AML-193 (cell line): ENCODE data around the gene OR3A3.
"Not testable (repeated sequence)": the region's sequence is repeated elsewhere in the genome, so short reads cannot be mapped to it uniquely, and the experiment has no call there.

ENCODE experiments used
- DNase-seq, 2 experiments: peaks; one replicate each; lab custom pipeline; 2025; lab: John Stamatoyannopoulos, UW

OR3A3 gene

GRCh38 chr17:3411070-3411469 is at the start of gene OR3A3:
Gene OR3A3, plus strand, starts transcription at chr17:3411370.
- DNase-seq, result no peak

GRCh38 chr17:3371167-3371566 is 40.0 kb upstream of the OR3A3 start:
- DNase-seq, result not testable (repeated sequence)

DNA sequence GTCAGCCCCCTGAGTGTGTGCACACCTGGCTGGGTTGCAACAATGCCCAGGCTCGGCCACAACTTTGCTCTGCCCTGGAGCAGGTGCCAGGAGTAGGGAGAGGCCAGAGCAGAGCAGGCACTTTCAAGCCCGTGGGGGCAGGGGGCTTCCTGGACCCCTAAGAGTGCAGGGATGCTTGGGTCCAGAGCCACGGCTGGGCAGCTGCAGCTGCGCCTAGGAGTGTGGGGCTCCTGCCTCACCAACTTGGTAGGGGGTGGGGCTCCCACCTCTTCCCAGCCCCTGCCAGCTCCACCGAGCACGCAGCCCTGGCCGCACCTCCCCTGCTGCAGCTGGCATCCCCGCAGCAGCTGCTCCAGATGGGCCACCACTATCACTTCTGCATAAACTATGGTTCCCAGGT is 32.8 kb upstream of the OR3A3 start:
- DNase-seq, result no peak

DNA sequence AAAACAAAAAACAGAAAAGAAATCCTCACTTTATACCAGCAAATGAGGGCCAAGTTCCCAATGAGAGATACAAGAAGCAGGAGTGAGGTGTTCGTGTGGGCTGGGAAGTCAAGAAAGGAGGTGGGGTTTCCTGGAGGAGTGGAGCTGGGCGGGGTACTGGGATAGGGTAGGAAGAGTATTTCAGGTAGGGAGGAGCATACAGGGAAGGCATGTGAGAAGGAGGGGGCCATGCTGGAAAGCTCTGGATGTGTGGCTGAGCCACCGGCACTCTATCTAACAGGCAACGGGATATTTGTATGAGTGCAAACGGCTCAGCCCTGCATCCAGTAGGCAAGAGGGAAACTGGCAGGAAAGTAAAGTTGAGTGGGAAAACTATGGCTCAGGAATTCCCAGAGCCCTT is 29.2 kb upstream of the OR3A3 start:
- no peak for DNase-seq

GRCh38 chr17:3385869-3386816 is 25.0 kb upstream of the OR3A3 start, which contains the start of gene OR3A2:
Gene OR3A2, minus strand, starts transcription at chr17:3386308.
- DNase-seq, result no peak

DNA sequence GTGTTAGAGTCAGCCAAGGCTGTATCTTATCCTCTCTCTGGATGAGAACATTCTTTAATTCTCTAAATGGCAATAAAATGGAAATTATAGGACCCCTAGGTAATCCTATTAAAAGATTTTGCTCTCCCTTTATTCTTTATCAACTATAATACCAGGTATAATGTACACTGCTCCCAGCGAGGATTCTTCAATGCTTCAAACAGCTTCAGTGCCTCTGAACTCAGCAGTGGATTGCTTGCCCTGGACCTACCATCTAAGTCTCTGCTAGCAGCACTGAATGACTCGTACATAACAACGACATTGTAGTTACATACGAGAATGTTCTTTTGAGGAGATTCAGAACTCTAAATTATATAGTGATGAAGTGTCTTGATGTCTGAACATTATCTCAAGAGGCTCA is 21.4 kb upstream of the OR3A3 start:
- no peak for DNase-seq

GRCh38 chr17:3397801-3398200 is 13.4 kb upstream of the OR3A3 start:
- DNase-seq, result not testable (repeated sequence)

DNA sequence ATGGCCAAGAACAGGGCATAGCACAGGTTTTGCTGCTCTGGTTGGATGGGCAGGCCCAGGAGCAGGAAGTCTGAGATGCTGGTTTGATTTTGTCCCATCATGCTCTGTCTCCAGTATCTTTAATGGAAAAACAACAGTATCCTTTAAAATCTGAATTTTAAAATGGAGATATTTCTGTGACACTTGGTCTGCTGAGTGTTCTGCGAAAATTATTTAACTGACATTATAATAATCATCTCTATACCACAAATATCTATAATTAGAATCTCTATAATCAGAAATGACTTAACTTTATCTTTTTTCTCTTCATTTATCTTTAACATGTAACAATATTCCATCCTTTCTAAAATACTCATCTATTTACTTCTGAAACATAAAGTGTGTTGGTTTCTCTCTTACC is 12.9 kb upstream of the OR3A3 start, which contains the start of gene OR1E1:
TSS of gene OR1E1 (minus strand) at position 101 of the 400 bp plus-strand sequence. CDS start at position 101, 0 bp downstream.
- no peak for DNase-seq

DNA sequence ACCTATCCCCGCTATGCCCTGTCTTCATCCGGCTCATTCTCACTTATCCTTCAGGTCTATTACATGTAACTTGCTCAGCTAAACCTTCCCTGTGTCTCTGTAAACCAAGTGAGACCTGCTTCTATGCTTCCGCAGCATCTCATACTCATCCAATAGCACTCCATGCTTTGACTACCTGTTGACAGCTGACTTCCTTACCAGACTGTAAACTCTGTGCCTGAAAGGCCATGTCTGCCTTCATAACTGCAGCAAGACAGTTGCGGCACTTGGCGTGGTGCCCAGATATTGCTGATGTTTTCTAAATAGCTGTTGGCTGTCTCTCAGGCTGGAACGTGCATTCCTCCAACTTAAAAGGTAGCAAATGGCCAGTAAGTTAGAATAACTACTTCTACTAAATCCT is 11.1 kb upstream of the OR3A3 start:
- DNase-seq, result no peak

- no peak for DNase-seq
Observed at GRCh38 chr17:3401786-3402185, 9.4 kb upstream of the OR3A3 start.

- not testable (repeated sequence) for DNase-seq
Observed at GRCh38 chr17:3403856-3404255, 7.3 kb upstream of the OR3A3 start.

DNA sequence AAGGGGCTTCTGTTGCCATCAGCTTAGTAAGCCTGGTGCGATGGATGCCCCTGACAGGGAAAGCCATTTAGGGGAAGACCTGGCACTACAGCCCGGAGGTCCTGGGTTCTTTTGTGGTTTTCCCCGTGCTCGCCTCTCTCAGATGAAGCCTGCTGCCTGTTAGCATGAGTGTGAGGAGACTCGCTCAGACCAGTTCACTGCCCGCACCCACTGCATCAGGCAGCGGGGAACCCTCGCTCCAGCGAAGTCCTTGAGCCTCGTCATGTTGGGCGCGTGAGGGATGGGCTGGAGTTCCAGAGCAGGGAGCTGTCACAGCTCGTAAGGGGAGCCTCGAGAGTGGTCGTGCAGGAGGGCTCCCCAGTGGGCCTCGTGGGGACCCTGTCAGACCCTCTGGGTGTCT is 1.0 kb downstream of the OR3A3 start:
- not testable (repeated sequence) for DNase-seq

DNA sequence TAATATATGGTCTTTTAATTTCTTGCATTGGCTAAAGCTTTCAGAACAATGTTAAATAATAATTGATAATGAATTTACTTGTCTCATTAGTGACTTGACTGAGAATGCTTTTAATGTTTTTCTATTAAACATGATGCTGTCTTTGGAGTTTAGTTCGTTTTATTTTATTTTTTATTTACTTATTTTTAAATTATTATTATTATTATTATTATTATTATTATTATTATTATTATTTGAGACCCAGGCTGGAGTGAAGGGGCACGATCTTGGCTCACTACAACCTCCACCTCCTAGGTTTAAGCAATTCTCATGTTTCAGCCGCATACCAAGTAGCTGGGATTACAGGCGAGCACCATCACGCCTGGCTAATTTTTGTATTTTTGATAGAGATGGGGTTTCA is 4.4 kb downstream of the OR3A3 start:
- no peak for DNase-seq

DNA sequence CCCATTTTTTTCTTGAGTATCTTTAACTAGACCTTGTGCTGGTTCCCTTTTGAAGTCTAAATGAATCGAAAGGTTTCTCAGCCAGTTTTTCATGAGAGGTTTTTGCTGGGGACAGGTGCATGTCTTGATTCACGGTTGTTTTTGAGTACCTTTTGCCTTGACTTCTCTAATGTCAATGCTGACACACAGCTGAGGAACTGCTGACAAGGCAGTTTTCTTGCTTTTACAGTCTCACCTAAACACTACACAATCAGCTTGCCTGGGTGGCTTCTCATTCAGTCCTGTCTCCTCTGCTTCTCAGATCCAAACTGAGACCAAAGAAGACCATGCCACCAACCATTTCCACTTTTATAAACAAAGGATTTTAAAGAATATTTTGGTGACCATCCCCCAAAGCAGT is 7.1 kb downstream of the OR3A3 start:
- DNase-seq, result no peak

GRCh38 chr17:3433215-3433614 is 22.0 kb downstream of the OR3A3 start:
- DNase-seq, result peak; percentile 45 to 47

DNA sequence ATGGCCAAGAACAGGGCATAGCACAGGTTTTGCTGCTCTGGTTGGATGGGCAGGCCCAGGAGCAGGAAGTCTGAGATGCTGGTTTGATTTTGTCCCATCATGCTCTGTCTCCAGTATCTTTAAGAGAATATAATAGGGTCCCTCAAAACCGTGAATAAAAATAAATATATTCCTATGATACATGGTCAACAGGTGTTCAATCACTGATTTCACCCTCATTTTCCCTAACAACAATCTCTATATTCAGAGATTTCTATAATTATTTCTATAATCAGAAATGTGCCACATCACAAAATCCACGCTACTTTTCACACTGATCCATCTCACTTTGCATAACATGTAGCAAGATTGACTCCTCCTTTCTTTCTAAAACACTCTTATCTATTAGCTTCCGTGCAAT is 22.6 kb downstream of the OR3A3 start, which contains the start of gene OR1E2:
TSS of gene OR1E2 (minus strand) at position 101 of the 400 bp plus-strand sequence. CDS start at position 101, 0 bp downstream.
- DNase-seq, result no peak

GRCh38 chr17:3438368-3438767 is 27.2 kb downstream of the OR3A3 start:
- DNase-seq, result no peak

- DNase-seq, result no peak
Observed at GRCh38 chr17:3440451-3440850, 29.3 kb downstream of the OR3A3 start.

DNA sequence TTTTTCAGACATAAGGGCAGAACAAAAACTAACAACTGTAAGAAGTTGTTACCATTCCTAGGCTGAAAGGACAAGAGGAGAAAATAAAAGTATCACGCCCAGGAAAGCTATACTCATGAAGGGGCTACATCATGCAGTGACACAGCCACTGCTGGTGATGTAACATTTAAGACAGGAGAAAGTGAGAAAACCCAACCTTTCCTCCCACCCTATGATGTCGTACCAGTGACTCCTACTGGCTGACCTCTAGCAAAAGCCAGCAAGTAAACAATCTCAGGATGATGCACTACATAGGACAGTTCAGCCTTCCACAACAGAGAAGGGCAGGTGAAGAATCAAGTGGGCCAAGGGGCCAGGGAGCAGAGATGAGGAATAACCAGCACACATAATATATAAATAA is 36.5 kb downstream of the OR3A3 start:
- peak; percentile 0 to 4 for DNase-seq

GRCh38 chr17:3448059-3448665 is 37.0 kb downstream of the OR3A3 start:
- DNase-seq, result no peak

DNA sequence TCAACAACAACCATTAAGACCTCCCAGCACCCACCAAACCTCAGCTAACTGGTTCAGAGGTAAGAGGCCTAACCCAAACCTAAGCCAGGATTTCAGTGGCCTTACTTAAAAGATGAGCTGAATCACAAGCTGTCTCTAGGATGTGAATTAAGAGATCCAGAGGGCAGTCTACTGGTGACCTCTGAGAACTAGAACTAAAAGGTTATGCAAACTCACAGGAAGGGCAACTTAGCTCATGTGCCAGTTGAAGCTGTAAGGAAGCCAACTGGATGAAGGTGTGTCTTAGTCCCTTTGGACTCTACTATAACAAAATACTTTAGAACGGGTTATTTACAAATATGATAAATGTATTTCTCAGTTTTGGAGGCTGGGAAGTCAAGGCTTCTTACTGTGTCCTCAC is 55.2 kb downstream of the OR3A3 start:
- not testable (repeated sequence) for DNase-seq

- no peak for DNase-seq
Observed at GRCh38 chr17:3469529-3469928, 58.4 kb downstream of the OR3A3 start.

DNA sequence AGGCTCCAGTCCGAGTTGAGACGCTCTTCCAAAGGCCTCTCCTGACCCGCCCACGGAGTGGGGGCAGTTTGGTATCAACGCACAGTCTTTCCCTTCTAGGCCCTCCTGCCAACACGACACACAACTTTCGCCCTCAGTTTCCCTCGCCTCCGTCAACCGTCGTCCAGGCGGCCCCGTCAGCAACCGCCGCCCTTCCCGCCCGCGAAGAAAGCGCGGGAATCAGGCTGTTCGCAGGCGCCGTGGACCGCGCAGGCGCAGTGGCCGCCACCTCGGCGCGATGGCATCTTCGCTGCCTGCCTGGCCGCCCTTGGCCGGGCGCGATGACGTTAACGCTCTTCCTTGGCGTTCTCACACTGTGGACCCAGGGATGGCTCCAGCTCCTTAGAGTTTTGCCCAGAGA is 60.4 kb downstream of the OR3A3 start, which contains the start of gene SPATA22:
TSS of gene SPATA22 (minus strand) at position 221 of the 400 bp plus-strand sequence. CDS start 2,494 bp downstream, outside the sequence.
- DNase-seq, result no peak
